GM19035 (cell line): Measurements from ENCODE around the gene FTSJ3.
A peak's percentile ranks its signal among the peaks of the same experiment; 100 is the strongest.
"Not testable (repeated sequence)": the region's sequence is repeated elsewhere in the genome, so short reads cannot be mapped to it uniquely, and the experiment has no call there.

ENCODE experiments used
- ATAC-seq: cut with Tn5 transposase; IDR thresholded peaks from one replicate; pipeline ENCODE4 v1.9.1; 2021; ENCODE audit not compliant: unreplicated experiment

The FTSJ3 gene

DNA sequence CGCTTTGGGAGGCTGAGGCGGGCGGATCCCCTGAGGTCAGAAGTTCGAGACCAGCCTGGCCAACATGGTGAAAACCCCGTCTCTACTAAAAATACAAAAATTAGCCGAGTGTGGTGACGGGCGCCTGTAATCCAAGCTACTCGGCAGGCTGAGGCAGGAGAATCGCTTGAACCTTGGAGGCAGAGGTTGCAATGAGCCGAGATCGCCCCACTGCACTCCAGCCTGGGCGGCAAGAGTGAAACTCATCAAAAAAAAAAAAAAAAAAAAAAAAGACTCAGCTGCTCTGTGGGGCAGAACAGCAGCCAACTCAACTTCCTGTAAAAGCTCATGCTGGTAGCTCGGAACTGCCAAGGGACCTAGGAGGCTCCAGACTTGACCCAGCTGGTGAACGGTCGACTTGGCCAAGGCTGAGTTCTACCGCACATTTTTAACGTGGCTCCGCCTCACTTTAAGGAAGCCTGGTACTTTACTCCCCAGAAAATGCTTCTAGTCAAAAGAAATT is 16.0 kb upstream of the FTSJ3 start:
- not testable (repeated sequence) for ATAC-seq

DNA sequence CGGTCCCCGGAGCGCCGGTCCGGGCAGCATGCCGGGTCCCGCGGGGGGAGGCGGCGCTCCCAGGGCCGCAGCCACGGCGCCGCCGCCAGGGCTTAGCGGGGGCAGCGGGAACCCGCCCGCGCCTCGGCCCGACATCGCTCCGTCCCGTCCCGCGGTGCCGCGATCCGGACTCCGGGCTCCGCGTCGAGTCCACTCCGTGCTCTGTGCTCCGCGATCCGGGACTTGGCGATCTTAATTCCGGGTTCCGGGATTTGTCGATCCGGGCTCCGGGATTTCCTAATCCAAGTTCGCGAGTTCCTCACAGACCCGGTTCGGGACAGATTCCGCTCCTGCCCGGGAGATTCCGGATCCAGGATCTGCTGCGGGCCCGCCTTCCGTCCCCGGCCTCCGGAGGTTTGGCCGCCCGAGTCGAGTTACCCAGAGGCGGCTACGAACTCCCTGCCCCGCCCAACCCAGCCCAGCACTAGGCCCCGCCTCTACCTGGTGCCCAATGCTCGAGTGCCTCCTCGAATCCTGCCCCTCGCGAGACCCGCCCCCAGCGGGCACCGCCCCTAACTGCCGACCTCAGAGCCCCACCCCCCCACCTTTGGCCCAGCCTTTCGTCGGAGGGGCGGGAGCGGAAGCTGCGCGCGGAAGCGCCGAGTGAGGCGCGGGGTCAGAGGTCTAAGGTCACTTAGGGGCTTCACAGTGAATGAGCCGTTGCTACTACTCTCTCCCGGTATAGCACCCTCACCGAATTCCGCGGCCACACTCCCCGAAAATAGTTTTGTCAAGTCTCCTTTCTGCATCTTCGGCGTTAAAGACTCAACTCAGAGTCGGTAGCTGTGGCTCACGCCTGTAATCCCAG is 15.3 kb upstream of the FTSJ3 start, which contains the start of gene SMARCD2:
Gene SMARCD2 (minus strand): TSS at position 146 of the 847 bp plus-strand sequence. CDS start 11 bp downstream, at position 135.
- ATAC-seq, result peak; percentile 81

DNA sequence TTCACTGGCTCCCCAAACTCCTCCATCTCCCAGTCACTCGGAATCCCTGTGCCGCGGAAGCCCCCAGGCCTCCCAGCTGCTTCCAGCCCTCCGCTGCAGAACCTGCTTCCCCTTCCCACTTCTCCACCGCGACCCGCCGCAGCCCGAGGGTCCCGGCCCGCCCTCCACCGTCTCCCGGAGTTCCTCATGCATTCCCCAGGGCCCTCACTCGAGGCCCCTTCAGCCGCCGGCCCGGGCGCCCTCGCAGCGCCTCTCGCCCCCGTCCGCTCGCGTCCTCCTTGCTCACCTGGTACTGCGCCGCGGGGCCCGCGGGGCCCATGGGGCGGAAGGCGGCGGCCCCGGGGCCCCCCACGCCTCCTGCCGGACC is 14.7 kb upstream of the FTSJ3 start:
- peak; percentile 29 for ATAC-seq

DNA sequence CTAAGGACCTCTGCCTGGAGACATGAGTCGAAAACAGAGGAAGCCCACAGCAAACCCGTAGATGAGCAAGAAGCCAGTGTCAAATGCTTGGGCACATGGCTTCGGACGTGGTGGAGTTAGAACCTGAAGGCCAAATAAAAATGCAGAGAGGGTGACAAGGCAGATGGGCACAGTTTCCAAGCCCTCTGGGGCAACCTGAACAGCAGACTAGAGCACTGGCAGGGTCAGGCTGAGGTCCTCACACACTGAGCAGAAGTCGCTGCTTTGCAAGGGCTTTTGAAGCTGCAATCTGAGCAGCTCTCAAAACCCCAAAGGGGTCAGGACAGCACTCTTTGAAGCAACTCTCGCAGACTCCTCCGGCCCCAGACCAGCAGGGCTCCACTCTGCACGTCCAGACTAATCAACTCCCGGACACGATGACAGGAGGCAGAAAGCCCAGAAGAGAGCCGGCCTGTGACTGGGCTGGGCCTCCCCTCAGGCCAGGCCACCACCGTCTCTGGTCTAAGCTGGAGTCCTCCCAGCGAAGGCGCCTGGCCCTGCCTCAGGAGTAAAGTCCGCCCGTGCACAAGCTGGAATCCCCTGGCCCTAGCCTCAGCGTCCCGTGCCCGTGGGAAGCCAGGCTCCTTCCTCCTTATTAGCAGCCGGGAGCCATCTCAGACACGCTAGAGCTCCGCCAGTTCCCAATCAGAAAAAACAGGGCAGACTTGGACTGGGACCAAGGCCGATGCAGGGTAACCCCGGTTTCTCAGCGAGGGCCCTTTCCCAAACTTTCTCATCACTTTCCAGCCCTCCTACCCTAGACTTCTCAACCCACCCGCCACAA is 14.1 kb upstream of the FTSJ3 start:
- ATAC-seq, result no peak

DNA sequence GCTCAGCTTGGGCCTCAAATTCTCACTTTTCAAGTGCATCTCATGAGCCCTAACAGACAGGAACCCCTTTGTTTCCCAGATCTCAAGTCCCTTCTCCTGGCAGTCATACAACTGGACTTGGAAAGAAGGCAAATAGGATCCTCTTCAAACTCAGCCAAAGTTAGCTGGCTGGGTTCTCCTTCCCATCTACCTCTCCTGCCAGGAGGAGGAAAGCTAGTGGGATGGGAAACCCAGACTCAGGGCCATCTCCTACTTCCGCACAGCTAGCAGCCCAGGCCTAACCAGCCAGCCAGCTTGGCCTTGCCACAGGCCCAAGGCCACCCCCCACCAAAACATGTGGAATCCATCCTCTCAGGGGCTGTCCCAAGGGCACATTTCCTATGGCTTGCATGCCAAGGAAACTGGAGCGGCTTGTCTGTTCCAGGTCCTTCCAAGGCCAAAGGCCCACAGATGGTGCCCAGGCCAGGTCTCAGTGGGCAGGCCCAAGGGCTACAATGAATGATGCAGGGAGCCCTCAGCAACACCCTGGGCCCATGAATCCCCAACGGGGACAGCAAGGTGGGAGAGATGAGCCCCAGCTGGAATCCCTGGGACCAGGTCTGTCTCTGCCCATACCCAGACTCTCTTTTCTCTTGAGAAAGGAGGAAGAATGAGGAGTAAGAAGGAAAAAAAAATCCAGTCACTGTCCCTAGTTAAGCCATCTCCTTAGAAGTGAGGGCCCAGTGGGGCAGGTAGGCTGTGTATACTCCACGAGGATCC is 13.3 kb upstream of the FTSJ3 start:
- ATAC-seq, result no peak

DNA sequence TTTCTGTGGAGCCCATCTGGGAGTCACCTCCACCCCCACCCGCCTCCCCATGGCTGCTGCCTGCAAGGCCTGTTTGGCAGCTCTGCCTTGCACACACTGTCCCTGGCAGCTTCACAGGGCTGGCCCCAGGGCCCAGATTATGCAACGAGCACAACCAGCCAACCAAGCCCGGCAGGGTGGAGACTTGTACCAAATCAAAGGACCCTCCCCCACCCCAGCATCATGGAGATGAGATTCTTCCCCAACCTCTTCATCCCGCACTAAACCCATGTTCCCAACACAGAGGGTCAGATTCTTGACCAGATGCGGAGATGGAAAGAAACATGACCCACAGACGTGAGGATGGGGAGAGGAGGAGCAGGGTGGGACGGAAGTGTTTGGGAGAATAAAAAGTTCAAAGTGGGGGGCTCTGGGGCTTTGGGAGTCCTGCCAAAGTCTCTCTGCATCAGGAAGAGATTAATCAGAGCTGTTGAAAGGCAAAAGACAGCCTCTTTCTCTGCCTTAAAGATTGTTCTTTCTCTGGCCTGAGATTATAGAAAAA is 11.2 kb upstream of the FTSJ3 start:
- ATAC-seq, result no peak

DNA sequence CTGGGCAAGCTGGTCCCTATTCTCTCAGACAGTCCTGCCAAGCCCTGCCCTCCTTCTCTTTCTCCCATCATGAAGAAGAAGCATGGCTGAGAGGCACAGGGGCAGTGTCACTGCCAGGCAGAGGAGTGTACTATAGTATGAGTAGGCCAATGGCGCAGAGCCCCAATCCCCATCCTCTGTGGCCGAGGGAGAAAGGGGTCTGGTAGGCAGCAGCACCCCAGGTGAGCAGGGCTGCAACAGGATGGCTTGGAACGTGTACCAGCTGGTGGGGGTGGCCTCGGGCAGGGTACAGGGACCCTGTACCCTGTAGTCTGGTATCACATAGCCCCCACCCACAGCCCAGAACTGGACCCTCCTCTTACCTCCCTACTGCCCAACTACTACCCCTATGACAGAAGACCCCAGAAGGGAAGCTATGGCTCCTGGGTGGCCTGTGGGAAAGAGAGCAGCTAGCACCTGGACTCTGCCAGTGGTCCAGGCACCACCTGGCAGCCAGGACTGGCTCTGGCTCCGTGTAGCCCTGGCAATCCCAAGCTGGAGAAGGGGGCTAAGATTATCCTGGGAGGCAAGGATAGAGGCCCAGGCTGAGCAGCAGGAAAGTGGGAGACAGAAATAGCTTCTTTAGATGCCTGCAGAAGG is 10.6 kb upstream of the FTSJ3 start:
- no peak for ATAC-seq

DNA sequence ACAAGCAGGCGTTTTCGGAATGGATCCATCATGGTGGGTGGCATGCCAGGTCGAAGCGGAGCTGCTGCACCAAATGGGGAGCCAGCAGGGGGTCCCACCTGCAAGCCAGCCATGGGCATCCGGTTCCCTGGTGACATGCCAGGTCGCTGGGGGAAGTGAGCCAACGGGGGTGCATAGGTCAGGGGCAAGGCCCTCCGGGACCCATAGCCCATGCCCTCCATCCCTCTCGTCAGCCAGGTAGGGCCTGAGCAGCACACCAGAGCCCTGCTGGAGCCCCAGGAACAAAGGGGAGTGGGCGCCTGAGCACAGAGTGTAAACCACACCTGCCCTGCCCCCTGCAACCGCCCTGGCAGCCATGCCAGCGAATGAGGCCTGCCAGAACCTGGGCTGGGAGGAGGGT is 10.0 kb upstream of the FTSJ3 start:
- no peak for ATAC-seq

DNA sequence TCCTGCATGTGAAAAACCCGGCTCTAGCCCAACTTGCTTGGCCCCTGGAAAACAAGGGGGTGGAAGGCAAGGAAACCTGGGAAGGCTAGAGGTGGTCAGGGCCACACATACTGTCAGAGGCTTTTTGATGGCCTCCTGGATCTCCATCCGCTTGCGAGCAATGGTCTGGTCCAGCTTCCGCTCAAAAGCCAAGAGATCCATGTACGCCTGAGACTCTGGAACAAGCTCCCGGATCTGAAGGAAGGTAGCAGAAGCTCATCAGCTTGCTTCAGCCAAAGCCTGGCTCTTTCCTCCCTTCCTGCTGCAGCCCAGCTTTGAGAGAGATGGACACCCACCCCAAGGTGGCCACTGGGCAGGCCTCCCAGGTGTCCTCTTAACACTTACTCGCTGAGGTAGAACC is 9.3 kb upstream of the FTSJ3 start:
- no peak for ATAC-seq

DNA sequence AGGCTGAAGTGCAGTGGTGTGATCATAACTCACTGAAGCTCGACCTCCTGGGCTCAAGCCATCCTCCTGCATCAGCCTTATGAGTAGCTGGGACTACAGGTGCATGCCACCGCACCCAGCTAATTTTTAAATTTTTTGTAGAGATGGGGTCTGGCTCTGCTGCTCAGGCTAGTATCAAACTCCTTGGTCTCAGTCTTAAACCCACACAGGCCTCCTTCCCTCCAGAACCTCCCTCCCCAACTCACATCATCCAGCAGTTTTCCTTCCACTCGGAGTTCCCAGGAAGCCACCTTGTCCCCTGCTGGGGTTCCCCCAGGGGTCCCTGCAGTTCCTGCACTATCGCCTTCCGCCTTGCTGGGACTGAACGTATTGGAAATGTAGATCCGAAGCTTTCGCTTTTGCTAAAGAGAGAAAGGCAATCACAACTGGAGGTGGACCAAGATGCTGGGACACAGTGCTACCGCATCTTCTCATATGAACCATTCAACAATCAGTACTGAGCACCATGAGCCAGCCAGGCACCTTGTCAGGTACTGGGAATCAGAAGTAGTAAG is 7.8 kb upstream of the FTSJ3 start:
- ATAC-seq, result no peak

DNA sequence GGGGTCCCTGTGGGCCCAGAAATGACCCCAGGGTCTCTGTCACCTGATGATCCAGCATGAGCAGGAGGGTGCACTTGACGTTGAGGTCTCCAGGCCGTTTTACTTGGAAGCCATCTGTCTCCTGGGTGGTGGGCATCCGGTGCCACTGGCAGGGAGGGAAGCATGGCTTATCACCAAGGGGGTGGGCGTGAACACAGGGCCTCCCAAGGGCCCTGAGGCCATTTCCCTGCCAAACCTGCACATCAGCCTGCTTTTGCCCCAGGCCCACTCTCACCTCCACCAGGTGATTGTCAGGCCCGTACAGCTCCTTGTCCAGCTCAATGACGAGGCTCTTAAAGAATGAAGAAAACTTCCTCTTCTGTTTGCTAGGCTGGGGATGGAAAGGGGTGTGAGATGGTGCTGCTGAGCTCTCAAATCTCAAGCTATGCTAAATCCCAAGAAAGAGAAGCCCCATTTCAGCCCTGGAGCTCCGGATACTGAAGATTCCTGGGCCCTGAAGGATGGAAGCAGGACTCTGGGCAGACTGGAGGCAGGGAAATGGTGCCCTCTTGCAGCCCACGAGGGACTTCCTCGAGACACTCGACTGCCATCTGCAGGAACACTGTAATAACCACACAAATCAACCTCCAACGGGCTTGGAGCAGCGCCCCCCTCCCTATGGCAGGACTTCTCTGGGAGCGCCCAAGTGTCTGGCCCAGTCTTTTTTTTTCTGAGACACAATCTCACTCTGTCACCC is 7.1 kb upstream of the FTSJ3 start:
- ATAC-seq, result peak; percentile 52

DNA sequence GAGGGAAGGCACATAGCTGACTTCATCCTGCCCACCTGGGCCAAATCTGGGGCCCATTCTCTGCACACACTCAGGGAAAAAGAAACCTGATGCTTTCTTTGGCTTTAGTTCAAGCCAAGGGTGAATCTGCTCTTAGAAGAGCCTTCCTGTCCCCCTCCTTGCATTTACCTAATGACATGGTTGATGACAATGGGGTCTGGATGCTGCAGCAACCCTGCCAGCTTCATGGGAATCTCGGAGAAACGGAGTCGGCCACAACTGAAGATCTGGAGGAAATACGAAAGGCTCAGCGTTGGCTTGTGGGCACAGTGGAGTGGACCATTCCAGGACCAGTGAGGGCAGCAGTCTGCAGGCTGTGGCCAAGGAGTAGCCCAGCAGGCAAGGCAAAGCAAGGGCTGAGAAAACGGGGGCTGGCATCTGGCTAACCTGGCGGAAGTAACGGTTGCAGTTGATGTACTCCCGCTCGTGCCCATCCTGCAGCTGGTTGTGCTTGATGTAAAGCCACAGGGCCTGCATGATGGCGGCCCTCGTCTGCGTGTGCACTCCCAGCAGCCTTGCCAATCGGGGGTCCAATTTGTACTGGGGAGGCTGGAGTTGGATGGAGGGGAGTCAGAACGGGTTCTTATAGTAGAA is 6.4 kb upstream of the FTSJ3 start:
- no peak for ATAC-seq

DNA sequence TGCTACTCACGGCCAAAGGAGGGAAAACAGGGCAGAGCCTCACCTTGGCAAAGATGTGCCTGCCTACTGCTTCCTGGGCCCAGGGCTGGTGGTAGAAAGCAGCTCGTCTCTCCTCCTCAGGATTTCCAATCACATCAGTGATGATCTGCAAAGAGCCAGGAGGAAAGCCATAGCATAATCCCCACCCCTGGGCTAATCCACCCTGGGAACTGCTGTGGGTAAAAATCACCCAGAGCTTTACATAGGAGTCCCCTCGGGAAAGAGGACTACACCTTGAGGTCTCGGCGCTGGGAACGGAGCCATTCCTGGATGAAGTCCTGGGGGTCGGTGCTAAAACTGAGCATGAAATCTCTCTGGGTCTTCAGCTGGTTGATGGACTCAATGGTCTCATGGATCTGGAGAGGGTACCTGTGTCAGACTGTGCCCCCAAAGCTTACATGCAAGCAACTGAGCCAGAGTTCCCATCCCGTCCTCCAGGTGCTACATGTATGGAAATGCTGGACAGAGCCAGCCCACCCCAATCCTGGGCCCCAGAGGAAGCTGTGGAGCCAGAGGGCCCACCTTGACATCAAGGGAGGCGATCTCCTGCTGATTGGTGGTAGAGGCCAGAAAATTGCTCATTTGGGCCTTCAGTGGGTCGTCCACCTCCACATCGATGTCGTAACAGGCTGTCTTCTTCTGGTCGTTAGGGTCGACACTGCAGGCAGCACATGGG is 5.7 kb upstream of the FTSJ3 start:
- ATAC-seq, result no peak

DNA sequence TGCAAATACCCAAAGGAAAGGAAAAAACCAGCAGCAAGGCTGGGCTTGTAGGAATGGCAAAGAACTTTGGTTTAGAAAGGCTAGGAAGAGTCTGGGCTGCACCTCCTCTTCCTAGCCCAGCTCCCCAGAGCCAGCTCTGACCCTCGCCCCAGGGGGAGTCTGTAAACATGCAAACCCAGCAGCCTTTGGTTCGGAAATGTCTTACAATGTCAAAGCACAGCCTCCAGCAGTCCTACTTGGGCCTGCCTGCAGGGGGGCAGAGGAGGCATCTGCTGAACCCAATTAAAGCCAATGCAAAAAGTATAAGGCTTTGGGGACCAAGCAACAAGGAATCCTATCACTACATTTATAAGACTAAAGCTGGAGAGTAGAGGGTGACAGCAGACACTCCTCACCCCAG is 5.0 kb upstream of the FTSJ3 start:
- ATAC-seq, result no peak

DNA sequence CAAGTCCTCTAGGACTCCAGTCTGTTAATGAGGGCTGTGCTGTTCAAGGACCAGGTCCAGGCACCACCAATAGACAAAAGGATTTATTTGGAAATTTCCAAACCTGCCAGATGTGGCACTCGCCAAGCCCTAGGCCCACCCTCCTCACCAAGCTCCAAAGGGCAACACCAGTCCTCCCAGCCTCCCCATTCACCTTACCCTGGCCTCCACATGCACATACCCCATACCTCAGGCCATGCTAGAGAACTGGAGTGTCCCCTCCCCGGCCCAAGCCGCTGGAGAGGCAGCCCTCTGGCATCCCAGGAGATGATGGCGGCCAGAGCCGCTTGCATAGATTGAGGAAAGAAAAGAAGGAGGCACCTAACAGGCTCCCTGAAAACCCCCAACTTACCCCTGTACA is 4.6 kb upstream of the FTSJ3 start:
- no peak for ATAC-seq

DNA sequence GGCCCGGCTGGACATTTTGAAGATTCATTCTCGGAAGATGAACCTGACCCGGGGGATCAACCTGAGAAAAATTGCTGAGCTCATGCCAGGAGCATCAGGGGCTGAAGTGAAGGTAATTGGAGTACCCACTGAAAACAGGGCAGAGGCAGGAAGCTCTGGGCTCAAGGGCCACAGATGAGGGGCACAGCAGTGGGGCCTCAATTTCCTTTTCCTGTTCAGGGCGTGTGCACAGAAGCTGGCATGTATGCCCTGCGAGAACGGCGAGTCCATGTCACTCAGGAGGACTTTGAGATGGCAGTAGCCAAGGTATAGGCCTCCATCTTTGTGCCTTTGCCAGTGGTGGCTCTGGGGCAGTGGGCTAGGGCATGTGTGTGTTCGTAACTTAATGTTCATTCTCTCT is 4.0 kb upstream of the FTSJ3 start:
- no peak for ATAC-seq

DNA sequence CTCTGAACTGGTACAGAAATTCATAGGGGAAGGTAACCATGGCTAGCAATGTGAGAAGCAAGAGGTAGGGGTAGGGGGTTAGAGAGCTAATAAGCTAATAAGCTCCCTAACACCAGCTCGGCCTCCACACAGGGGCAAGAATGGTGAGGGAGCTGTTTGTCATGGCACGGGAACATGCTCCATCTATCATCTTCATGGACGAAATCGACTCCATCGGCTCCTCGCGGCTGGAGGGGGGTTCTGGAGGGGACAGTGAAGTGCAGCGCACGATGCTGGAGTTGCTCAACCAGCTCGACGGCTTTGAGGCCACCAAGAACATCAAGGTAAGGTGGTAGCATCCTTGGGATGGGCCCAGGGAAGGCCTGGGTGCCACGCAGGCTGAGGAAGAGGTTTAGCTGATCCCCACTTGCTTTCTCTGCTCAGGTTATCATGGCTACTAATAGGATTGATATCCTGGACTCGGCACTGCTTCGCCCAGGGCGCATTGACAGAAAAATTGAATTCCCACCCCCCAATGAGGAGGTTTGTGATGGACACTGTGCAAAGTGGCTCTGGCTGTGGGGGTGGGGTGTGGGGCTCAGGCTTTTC is 3.5 kb upstream of the FTSJ3 start:
- ATAC-seq, result no peak

DNA sequence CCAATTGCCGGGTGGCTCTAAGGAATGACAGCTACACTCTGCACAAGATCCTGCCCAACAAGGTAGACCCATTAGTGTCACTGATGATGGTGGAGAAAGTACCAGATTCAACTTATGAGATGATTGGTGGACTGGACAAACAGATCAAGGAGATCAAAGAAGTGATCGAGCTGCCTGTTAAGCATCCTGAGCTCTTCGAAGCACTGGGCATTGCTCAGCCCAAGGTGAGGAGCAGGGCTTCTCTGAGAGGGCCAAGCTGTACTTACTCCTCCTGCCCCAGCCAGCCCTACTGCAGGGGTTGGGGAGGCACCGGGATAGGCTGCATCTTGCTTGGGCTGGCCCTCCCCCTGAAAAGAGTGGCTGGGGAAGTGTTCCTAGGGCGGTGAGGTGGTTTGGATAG is 2.8 kb upstream of the FTSJ3 start:
- ATAC-seq, result no peak
